Raji (cell line): ENCODE measurements around the gene ACOT12.

ENCODE experiments used
- POLR2A ChIP-seq: IDR thresholded peaks from 2 replicates; pipeline ENCODE4 v1.6.1; 2011; ENCODE audit warnings: low read depth, low read length, control low read depth; ENCODE audit not compliant: insufficient read depth

ACOT12 gene

DNA sequence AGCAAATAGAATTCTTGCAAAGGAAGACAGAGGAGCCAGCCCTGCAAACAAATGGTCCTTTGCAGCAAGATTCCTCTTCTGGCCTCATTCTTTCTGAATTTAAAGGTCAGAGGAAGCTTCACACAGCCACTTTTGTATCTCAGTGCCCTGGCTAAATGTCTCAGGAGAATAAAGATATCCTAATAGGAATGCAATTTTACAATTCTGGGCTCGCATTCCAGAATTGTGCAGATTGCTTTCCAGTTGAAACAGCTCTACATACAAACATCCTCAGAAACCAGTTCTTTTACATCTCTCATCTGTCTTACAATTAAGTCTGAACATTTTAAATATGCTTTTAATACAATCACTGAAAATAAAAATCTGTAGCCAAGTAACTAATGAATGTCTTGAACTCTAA lies 14.6 kb upstream of the ACOT12 start:
- no peak for TF ChIP-seq POLR2A

DNA sequence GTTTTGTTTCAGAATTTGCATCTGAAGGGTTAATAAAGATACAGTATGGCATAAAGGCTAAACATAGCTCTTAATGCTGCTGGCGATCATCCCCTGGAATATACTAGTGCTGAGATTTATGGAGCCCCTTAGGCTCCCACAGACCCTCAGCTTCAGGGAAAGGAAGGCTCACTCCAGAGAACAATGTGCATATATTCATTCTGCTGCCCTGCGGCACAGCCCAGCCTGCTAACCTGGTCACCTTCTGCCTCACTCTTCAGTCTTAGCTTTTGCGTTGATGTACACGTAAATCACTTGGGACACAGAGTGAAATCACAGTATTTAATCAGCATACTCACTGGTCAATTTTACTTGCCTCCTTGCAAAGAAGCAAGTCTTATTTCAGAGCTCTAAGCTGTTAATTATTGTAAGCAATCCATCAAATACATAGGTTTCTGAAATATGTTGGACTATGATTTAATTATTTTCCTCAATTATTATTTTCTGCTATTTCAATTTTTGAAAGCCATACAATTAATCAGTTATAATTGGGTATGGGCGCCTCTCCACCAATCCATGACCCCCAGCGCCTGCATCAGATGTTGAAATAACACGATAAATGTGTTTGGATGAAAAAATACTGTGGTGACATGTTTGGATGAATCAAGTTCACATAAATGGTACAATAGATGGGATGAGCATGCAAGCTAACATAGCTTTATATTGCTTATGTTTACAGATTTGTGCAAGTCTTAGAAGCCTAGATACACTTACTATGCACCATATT lies 11.4 kb upstream of the ACOT12 start:
- TF ChIP-seq POLR2A: no peak

DNA sequence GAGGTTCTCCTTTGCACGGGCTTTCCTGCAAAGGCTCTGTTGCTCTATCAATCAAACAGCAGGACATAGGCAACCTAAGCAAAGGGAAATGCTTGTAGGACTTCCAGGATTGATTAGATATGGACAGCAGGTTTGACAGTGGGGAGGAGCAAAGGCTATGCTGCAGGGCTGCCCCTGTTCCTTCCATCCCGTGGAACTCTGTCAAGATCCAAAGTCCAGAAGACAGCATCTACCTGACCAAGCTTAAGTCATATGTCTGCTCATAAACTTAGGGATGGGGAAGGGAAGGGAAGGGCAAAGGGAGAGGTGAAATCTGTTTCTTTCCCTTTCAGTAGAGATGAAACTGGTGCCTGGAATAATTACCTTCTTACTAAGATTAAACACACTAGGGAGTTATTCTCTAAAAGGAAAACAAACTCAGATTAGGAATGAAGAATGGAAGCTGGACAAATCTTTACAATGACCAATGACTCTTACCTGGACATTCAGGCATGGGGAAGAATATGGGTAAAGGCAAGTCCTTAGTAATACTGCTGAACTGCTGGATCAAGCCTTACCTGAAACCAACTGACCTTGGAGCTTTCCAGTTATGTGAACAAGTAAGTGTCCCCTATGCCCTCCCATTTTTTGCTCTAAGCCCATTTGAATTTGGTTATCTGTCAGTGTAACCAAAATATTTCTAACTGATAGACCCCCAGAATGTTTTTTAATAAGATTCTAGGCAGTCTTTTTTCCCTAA lies 8.4 kb upstream of the ACOT12 start:
- no peak for TF ChIP-seq POLR2A

DNA sequence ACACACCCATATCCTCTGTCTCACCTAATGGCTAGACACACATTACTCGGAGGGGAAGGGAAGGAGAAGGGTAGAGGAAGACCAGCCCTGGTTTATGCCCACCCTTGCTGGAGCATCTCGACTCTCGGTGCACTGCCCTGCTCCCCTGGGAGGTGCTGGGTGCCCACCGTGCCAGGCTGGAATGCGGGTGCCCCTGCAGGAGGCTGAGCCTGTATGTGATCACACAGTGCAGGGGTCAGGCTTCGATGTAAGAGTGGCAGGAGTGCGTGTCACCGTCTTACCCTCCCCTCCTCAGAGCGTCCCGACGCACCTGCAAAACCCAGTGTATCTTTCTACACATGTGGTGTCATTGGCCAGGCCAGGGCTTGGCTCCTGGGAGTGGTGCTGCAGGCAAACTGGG lies 7.3 kb upstream of the ACOT12 start:
- TF ChIP-seq POLR2A: no peak

DNA sequence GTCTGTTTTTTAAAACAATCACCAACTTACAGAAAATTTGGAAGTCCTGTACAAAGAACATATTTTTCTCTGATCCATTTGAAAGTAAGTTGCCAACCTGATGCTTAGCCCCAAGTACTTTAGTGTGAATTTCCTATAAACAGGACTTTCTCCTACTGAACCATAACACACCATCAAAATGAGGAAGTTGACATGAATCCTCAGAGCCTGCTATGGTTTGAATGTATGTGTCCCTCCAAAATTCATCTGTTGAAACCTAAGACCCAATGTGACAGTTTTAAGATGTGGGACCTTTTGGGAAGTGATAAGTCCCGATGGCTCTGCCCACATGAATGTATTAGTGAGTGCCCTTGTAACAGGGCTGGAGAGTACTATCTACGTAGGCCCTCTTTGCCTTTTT lies 6.4 kb upstream of the ACOT12 start:
- TF ChIP-seq POLR2A: no peak

DNA sequence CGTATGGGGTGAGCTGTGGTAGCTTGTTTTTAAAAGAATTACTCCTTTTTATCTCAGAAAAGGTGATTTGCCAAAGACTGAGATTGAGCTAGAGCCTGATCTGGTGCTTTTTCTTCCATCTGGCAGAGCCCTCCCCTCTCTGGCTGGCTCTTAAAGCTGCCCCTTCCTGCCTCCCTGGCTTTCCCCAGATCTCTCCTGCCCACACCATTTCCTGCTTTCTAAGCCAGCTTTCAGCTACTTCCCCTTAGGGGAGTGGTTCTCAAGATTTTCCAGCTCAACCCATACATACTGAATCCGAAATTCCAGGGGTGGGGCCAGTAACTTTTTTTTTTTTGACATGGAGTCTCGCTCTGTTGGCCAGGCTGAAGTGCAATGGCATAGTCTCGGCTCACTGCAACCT lies 4.8 kb upstream of the ACOT12 start:
- TF ChIP-seq POLR2A: no peak

DNA sequence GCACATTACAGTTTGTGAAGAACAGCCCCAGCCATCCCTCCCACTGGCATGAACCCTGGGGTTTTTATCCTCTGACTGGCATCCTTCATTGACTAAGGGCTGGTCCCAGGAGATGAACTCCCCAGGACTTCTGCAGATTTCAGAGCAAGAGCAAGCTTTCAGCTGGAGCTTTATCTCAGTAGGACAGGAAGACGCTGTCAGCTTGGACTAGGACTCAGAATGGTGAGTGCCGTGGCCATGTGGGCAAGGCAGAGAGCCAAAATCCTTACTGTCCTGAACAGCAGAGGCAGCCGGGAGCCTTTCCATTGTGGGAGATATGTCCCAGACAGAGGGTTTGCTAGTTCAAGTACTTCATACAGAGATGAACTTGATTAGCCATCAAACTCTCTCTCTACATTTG lies 3.2 kb upstream of the ACOT12 start:
- TF ChIP-seq POLR2A: no peak

DNA sequence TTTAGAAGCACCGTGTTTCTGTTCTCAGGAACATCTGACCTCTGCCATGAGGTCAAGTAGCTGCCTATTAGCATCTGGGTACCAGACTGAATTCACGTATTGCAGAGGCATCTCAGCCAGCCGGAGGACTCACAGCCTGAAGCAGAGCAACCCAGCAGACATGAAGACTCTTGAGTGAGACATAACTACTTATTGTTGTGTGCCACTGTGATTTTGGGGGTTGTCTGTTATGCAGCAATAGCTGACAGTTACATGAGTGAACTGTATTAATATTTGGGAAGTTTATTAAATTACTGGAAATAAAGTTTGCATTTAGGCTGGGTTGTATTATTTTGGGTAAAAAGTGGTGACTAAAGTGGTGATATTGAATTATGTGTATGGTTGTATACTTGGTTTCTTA lies 1.3 kb upstream of the ACOT12 start:
- no peak for TF ChIP-seq POLR2A

DNA sequence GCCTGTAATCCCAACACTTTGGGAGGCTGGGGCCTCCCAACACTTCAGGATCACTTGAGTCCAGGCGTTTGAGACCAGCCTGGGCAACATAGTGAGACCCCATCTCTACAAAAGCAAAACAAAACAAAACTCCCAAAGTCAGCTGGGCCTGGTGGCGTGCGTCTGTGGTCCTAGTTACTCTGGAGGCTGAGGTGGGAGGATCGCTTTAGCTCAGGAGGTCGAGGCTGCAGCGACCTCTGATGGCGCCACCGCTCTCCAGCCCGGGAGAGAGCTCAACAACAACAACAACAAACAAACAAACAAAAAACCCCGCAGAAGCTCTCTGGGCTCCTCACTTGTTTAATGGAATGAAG lies 528 bp downstream of the ACOT12 start:
- TF ChIP-seq POLR2A: no peak

DNA sequence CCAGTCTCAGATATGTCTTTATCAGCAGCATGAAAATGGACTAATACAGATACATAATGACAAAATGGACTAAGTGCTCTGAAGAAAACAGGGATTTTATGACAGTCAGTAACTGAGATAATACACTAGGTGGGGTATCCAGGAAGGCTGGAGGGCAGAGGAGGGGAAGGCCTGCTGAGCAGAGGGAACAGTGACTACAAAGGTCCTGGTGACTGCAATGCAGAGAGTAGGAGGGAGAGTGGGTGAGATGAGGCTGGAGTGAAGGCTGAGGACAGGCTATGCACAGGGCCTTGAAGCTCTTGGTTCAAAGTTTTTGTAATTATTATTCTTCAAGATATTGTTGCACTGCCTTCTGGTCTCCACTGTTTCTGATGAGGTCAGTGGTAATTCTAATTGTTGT lies 4.9 kb downstream of the ACOT12 start:
- no peak for TF ChIP-seq POLR2A

DNA sequence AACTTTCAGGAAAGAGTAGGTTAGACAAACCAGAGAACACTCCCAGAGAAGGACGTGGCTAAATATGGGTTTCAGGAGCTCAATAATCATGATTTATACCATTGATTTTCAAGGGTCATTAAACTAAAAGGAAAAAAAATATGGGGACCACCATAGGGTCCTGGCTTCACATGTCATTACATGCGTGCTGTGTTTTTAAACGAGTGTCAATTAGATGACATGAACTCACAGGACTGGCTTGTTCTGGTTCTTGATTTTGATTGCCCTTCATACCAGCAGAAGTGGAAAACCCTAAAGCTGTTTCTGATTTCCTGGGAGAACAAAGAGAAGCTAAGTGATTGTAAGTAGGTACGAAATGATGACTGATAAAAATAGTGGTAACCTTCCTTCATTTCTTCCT lies 5.8 kb downstream of the ACOT12 start:
- TF ChIP-seq POLR2A: no peak

DNA sequence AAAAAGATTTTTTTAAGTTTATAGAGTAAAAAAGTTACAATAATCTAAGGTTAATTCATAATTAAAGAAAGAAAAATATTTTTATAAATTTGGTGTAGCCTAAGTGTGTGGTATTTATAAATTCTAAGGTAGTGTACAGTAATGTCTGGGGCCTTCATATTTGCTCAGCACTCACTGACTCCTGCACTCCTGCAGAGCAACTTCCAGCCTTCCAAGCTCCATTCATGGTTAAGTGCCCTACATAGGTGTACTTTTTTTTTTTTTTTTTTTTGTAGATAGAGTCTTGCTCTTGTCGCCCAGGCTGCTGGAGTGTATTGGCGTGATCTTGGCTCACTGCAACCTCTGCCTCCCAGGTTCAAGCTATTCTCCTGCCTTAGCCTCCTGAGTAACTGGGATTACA lies 10.1 kb downstream of the ACOT12 start:
- no peak for TF ChIP-seq POLR2A

DNA sequence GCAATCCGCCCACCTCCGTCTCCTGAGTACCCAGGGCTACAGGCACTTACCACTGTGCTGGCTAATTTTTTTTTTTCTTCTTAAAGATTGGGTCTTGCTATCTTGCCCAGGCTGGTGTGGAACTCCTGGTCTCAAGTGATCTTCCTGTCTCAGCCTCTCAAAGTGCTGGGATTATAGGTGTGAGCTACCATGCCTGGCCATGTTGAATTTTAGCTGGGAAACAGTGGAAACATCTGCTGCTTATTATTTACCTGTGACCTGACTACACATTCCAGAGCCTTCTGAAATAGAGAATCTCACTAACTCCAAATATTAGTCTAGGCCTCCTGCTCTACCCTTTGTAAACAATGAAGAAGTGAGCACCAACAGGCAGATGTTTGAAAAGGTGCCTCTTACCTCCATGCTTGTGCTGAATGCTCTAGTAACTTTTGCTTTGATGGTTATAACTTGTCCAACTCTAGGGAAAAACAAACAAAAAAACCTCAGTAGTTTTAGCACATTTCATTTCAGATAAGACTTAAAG lies 22.5 kb downstream of the ACOT12 start:
- TF ChIP-seq POLR2A: no peak

DNA sequence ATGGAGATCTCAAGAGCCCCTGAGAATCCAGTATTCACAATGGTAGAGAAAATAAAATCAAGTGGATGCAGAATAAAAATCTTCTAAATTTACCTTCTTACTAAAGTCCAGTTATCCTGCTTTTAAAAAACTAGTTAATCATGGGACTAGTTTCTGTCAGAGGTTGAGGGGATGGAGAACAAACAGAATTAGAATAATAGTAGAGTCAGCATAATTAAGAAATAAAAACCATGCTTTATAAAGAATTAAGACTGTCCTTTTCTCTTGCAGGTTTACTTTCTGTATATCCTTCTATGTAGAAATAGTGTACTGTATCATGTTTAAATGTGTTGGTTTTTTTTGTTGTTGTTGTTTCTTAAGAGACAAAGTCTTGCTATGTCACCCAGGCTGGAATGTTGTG lies 23.0 kb downstream of the ACOT12 start:
- TF ChIP-seq POLR2A: no peak

DNA sequence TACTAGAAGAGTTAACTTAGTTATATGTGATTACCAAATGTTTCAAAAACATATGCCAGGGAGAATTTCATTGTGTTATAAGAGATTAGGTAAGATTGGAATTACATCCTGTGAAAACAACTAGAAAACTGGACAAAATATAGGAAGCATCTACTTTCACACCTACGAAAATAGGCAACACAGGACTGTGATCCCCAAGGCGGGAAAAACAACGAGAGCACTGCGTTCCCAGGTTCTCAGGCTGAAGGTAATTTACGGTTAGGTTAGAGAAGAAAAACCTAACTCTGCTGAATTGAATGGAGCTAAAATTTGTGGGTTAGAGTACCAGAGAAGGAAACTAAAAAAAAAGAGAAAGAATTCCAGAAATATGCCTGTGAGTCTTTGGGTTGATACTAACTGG lies 28.4 kb downstream of the ACOT12 start:
- no peak for TF ChIP-seq POLR2A

DNA sequence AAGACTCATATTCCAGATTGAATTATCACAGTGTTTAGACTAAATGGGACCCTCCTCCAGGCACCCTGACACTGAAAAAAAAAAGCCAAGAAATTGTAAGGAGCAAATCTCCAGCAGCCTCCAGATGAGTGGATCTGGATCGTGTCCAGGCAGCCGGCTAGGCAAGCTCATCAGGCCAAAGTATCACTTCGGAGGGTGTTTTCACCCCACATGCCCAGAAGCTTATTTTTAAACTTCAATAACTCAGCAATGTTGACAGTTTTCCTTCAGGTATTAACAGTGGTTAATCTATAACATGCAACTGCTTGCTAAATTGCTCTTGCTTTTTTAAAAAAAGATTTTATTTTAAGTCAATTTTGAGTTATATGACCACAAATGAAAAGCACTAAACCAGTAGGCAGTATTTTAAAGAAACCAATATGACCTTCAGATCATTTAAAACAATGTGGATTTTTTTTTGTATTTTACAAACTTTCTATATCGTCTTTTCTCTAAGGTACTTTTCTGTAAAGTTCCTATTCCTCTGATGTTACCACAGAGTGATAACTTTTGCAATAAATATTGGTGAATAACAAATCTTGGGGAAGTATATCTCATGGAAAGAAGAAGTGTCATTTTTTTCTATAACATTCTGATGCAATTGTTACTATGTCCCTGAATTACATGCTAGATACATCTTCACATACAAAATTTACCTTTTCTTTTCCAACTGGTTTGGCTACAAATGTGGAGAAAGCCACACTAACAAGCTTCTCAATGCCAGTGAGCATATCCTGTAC lies 30.7 kb downstream of the ACOT12 start:
- TF ChIP-seq POLR2A: no peak
